ENCODE measurements around the gene MMP12.
"Not testable (repeated sequence)": the region's sequence is repeated elsewhere in the genome, so short reads cannot be mapped to it uniquely, and the experiment has no call there.

The MMP12 gene

DNA sequence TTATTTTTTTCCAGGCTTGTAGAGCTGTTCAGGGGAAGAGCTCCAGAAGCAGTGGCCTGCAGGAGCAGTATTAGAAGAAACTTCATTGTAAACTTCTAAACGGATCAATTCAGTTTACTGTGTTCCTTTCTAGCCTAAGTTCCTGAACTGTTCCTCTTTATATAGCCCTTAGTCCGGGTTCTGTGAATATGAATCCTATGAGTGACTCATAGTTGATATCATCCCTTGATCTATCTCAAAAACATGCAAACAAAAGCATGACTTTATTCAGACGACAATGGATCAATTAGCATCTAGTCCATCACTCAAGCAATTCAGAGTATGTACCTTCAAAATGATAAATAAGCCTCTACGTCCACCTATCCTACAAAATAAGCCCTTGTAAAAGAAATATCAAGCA lies at the start of gene MMP12:
TSS of gene MMP12 (minus strand) at position 131 of the 400 bp plus-strand sequence. CDS start at position 86, 45 bp downstream.
- DNase-seq (ENCODE audit: low spot score): no peak

DNA sequence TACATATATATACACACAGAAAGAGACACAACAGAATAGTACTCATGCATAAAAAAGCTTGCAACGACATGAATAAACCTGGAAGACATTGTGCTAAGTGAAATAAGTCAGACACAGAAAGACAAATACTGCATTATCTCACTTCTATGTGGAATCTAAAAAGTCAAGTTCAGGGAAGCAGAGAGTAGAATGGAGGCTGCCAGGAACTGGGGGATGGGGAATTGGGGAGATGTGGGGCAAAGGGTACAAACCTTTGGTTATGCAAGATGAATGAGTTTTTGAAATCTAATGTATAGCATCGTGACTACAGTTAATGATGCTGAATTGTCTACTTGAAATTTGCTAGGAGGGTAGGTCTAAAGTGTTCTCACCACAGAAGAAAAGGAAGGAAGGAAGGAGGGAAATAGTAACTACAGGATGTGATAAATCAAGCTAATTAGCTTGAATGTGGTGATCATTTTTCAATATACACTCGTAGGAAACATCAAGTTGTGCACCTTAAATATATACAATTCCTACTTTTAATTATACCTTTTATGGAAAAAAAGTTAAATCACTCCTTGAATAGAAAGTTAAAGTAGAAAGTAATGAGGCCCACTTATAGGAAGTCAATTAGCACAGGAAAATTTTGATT lies 46.9 kb upstream of the MMP12 start:
- no peak for DNase-seq (ENCODE audit: low spot score)

DNA sequence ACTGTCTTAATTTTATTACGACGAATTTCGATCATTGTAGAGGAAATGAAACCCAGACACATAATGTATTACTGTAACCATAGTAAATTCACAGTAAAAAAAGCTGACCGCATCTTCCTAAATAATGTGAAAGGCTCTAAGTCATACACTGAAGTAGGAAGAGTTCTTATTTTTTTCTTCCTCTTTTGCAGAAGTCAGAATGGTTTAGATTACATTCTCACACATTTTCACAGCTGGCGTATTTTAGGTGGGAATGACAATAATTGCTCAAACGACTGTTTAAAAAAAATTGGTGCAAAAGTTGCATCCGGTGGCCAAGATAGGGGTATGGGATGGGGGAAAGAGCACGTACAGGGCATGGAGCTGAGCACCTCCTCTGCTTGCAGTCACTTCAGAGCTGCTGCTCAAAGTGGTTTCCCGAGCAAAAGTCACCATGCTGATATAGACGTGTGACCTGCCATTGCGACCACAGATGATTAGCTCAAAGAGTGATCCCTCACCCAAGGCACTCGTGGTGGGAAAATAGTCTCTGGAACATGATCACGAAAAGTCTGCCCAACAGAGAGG lies 45.4 kb upstream of the MMP12 start:
- no peak for DNase-seq (ENCODE audit: low spot score)

DNA sequence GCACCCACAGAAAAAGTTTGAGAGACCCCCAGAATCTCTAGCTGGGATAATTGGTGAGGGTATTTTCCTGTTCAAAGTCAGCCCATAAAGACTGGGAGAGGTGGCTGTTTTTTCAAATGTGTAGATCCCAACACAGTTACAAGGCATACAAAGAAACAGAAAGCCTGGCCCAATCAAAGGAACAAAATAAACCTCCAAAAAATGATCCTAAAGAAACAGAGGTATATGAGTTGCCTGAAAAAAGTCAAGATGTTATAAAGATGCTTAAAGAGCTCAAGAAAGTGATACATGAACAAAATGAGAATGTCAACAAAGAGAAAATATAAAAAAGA lies 40.2 kb upstream of the MMP12 start:
- no peak for DNase-seq (ENCODE audit: low spot score)

DNA sequence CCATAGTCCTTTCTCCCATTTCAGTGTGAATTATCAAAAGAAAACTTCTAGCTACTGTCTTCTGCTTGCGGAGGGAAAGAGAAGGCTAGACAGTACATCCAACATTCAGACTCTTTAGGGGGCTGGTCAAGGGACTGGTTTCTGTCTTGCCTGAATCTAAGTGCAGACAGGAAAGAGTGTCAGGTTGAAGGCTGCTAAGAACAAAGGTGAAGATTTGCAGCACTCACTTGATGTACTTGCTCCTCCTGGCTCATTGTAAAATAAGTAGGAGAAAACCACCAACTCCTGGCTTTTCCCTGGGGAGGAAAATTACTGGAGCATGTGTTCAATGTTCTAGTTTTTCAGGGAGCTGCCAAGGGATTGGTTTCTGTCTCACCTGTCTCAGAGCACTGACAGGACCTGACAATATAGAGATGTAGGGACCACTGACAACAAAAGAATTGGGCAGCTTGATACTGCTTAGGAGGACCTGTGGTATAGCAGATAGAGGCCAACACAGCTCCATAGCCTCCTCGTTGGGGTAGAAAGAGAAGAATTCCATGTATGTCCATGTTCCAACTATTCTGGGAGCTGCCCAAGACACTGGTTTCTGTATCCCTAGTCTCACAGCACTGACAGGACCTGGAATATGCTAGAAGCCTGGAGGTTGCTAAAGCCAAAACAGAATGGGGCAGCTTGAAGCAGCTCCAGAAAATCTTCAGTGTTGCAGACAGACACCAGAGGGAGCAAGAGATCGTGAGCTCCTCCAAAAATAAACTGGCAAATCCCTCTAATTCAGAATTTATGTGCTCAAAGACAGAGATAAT lies 39.7 kb upstream of the MMP12 start:
- peak; percentile 15 for DNase-seq (ENCODE audit: low spot score)

DNA sequence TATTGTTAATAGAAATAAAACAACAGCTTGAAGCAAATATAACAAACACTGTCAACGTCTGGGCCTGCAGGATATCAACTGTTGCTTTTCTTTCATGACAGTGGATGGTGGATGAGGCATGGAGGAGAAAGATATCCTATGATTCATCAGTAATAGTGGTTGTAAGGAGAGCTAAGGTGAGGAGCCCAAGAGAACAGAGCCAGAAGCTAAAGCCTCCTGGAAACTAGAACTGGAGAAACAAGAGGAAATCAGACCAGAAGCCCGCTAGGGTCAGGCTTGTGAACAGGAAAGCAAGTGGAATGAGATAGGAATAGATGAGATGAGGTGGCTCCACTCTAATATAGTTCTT lies 37.7 kb upstream of the MMP12 start:
- DNase-seq (ENCODE audit: low spot score): no peak

DNA sequence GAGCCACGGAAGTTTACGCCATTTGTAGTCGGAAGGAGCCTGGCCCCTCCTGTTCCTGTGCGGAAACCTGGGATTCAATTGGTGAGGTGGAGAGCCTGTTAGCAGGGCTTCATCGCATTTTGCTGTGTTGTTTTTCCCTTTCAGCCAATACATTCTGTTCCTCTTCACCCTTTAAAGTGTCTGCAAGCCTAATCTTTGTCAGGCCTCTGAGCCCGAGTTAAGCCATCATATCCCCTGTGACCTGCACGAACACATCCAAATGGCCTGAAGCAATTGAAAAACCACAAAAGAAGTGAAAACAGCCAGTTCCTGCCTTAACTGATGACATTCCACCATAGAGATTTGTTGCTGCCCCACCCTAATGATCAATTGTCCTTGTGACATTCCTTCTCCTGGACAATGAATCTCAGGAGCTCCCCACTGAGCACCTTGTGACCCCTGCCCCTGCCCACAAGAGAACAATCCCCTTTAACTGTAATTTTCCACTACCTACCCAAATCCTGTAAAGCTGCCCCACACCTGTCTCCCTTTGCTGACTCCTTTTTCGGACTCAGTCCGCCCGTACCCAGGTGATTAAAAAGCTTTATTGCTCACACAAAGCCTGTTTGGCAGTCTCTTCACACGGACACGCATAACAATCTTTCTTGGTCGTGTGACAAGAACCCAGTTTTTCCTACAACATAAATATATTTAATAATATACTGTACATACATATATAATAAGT lies 37.1 kb upstream of the MMP12 start:
- DNase-seq (ENCODE audit: low spot score): no peak

DNA sequence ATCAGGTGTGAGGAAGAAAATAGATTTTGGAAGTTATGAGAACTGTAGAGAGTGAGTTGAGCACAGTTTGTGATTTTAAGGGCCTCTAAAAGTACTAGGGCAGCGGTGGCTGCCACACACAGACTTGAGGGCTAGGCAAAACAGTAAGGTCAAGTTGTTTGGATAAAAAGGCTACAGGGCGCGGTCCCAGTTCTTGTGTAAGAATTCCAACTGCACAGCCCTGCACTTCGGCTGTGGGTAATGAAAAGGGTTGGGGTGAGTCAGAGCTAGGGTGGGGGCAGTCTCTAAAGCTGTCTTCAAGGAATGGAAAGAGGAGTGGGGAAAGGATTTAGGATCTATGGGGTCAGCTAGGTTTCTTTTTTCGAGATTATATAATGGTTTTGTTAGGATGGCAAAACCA lies 31.1 kb upstream of the MMP12 start:
- not testable (repeated sequence) for DNase-seq (ENCODE audit: low spot score)

DNA sequence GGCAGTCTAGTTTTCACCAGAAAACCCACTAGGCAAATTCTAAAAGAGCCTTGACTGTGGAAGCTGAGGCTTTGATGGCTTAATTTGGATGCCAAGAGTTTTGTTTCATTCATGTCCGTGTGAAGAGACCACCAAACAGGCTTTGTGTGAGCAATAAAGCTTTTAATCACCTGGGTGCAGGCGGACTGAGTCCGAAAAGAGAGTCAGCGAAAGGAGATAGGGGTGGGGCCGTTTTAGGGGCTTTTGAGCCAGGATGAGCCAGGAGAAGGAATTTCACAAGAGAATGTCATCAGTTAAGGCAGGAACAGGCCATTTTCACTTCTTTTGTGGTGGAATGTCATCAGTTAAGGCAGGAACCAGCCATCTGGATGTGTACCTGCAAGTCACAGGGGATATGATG lies 29.1 kb upstream of the MMP12 start:
- not testable (repeated sequence) for DNase-seq (ENCODE audit: low spot score)

DNA sequence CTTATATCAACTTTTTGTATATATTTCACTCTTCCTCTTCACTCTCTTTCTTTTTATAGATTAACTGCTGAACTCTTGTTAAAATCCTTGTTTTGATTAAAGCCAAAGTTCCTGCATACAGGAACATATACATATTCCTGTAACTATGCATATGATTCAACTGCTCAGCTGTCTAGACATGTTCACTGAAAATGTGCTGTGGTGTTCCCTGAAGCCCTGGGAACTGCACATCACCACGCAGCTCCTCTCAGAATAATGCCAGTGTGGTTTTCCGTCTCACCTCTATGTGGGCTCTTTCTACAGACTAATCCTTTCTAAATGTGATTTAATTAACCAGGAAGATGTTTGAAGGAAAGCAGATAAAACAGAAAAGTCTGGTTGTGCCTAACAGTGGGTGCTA lies 25.6 kb upstream of the MMP12 start:
- no peak for DNase-seq (ENCODE audit: low spot score)

DNA sequence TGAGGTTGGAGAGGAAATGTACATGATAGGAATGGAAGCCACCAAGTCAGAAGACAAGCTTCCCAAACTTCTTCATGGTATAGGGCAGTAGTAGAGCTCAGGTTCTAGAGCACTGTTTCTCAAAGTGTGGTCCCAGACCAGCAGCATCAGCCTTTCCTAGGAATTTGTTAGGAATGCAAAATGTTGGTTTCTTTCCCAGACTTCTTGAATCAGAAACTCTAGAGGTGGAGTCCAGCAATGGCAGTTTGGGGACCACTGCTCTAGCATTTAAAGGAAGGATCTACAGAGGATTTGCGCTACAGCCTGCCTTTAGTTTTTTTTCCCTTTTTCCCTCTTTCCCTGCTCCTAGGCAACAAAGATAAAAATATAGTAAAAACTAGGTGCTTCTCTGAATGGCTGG lies 17.0 kb upstream of the MMP12 start:
- DNase-seq (ENCODE audit: low spot score): no peak

DNA sequence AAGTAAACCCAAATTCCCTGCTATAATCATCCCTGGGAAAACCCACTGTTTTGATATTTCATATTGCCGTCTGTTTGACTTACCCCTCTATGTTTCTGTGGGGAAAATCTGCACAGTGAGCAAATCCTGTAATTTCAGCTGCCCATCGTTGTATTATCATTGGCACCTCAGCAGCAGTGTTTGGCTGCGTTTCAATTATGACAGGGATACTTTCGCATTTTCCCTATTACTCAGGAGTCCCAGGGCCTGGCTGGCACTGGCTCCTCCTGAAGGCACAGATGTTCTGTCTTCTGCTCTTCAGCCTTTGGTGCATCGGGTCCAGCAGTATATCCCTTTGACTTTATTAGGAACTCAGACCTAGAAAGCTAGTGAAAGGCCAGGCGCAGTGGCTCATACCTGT lies 12.2 kb upstream of the MMP12 start:
- DNase-seq (ENCODE audit: low spot score): no peak

DNA sequence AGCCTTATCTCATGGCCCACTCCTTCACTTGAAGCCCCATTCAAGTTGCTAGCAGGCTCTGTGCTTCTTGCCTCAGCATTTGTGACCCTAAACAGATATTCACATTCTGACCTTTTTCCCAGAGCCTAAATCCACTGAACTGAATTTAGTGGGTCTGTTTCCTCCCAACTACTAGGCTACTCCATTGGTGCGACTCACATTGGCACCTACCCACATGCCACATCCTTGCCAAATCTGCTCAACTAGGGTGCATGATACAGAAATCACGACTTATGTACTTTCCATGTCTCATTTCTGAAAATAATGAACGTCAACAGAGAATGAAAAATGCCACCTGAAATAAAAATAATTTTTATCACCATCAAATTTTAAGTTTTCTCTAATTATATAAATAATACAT lies 8.4 kb upstream of the MMP12 start:
- no peak for DNase-seq (ENCODE audit: low spot score)

DNA sequence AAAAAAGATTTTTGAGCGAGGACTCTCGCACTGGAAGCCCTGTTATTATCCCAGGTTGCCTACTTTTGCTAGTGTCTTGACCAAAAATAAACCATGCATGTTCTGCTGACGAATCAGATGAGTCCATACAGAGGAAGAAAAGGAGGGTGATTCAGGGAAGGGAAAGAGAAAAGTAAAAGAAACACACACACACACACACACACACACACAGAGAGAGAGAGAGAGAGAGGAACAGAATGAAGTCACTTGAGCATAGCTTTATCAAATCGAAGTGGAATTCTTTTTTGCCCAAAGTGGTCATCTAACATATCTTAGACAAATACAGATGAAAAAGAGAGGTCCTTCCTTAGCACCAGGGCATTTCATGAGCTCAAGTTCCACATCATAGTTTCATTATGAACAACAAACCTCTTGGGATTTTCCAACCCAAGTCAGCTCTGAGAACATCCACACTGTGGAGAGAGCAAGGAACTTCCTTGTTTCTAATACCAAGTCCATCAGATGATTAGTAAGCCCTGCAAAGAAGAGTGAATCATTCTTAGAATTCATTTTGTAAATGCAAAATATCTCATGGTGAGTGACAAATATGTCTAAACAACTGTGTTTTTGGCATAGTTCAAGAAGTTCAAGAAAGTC lies 7.7 kb upstream of the MMP12 start:
- no peak for DNase-seq (ENCODE audit: low spot score)

DNA sequence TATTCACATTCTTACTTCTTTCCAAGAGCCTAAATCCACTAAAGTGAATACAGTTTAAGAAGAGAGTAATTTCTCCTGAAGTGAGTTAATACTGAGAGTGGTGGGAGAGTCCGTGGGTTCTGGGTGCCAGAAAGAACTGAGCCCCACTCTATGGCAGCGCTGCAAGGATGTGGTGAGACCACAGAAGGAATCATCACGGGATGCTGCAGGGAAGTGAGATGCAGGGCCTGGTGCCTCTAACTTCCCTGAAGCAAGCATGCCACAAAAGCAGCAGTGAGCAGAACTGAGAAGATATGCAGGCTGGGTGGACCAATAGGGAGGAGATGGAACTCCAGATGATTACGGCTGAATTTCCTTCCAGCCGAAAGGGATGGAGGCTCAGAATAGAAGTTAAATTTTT lies 5.0 kb upstream of the MMP12 start:
- DNase-seq (ENCODE audit: low spot score): no peak

DNA sequence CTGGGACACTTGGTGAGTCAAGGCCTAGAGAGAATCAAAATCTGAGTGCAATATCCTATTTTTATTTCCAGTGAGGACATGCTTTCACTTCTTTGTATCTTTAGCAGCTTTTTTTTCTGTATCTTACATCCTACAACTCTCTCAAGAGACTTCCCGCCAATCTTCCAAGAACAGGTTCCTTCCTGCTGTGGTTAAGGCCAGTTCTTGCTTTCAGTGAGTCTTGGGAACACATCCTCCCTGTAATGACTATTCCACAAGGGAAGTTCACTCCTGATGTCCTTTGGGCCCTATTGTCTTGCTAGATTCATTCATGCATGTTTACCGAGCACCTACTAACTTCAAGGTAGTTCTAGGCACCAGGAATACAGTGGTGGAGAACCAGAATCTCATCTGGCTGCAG lies 3.8 kb upstream of the MMP12 start:
- no peak for DNase-seq (ENCODE audit: low spot score)

DNA sequence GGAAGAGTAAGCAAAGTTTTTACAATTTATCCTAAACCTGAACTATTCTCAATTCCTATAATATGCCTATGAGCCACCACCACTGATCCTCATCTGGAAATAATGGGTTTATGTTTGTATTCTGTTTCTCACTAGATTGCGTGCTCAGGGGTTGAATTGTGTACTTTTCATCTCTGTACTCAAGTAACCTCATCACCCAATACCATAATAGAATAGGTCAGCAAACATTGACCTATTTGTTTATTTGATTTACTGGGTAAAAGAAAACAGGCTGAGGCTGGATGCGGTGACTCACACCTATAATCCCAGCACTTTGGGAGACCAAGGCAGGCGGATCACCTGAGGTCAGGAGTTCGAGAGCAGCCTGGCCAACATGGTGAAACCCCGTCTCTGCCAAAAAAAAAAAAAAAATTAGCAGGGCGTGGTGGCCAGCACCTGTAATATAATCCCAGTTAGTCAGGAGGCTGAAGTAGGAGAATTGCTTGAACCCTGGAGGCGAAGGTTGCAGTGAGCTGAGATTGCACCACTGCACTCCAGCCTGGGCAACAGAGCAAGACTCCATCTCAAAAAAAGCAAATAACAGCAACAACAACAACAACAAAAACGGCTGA lies 5.3 kb downstream of the MMP12 start:
- peak; percentile 10 for DNase-seq (ENCODE audit: low spot score)

DNA sequence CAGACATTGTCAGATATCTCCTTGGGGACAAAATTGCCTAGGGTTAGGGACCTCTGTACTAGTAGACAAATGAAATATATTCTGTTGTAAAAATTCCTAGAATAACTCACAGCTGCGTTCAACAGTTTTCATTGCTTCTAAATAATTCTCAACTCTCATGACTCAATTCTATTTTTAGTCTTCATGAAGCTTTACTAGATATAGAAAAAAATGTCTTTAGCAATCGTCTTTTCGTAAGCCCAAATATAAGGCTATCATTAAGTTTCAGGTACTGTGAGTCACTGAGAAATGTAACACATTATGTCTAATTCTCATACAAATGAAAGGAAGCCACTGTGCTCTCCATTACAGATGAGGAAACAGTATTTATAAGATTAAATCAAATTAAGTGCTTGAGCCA lies 6.4 kb downstream of the MMP12 start:
- DNase-seq (ENCODE audit: low spot score): no peak

DNA sequence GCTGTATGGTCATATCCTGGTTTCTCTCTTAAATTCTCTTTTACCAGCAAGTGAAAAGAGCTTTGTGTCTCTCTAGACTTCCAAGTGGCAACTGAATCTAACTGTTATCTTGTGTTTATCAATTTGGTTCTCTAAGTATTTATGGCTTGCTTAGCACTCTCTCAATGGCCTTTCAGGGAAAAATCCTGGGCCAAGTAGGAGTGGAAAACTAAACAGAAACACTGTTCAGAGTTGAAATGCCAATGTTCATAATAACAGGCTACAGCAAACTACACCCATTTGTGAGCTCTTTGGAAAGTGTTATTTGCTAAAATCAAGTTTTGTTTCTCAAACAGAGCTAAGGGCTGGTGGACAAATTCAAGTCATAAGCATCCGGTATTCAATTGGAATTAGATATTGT lies 10.1 kb downstream of the MMP12 start:
- DNase-seq (ENCODE audit: low spot score): no peak

DNA sequence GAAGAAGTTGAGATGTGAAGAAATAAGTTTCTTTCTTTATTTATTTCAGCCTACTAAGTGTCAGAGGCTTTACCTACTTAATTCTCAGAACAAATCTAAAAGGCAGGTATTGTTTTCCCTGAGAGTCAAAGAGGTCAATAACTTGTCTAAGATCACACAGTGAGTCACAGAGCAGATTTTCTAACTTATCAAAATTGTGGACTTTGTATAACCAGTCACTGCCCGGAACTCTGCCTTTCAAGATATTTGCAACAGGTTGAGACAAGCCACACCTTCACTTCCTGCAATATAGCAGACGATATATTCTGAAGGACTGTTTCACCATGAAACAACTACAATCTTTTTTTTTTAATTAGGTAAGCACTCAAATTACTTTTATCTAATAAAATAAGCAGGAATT lies 20.8 kb downstream of the MMP12 start:
- DNase-seq (ENCODE audit: low spot score): no peak

DNA sequence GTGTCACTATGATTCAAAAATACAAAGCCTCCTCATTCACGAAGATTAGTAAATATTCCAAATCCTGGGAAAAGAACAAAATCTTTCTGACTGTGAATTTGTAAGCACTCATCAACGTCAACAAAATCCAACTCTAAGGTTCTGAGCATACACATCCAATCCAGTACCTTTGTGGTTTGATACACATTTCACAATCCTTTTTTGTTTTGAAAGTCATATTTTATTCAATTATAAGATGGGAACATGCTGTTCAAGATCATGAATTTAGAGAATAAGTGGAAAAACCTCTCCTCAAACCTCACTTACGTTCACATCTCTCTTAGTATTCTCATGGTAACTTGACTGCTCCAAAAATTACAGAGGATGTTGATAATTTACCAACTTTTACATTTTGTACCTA lies 21.7 kb downstream of the MMP12 start:
- DNase-seq (ENCODE audit: low spot score): no peak
